Thyroid gland (tissue), 4 donors: ENCODE results near the gene CNTN5. TPM values are rescaled to one million over a fixed set of nuclear protein-coding genes. Genes with fewer than 3 reads are reported as not detected.

Source experiments
- DNase-seq, 2 donors: peaks; one replicate each; pipeline ENCODE4 v3.0.0-alpha.2; 2019
- H3K27ac ChIP-seq, 3 donors: fragments of 200-600 bp; sonication (generic); 1 replicate in 2 of 3; 2 replicates in 1 of 3; pipeline ENCODE4 v1.5.1; 2016 to 2019; ENCODE audit warnings: mild to moderate bottlenecking in 1 of 3, moderate library complexity in 1 of 3
- H3K27me3 ChIP-seq: fragments of 200-600 bp; sonication (generic); one replicate; pipeline ENCODE4 v1.5.1; 2019
- H3K36me3 ChIP-seq, 2 donors: fragments of 200-600 bp; sonication (generic); one replicate each; pipeline ENCODE4 v1.5.1; 2016 to 2019
- H3K4me1 ChIP-seq, 2 donors: fragments of 200-600 bp; sonication (generic); one replicate each; pipeline ENCODE4 v1.5.1; 2017 to 2019
- H3K4me3 ChIP-seq, 3 donors: fragments of 200-600 bp; sonication (generic); replicated peaks in 1 of 3; 1 replicate in 2 of 3; 2 replicates in 1 of 3; pipeline ENCODE4 v1.5.1; 2016; ENCODE audit warnings: mild to moderate bottlenecking in 1 of 3
- H3K9me3 ChIP-seq: fragments of 200-600 bp; sonication (generic); one replicate; pipeline ENCODE4 v1.5.1; 2017
- CTCF ChIP-seq, 6 experiments: fragments of 200-600 bp in 3 of 6; fragments of 450-650 bp in 3 of 6; sonication (generic) in 3 of 6; IDR thresholded peaks; one replicate each; pipeline ENCODE4 v1.5.1; 2016 to 2019; ENCODE audit warnings: antibody characterized with exemption in 6 of 6, mild to moderate bottlenecking in 2 of 6, inconsistent platforms in 1 of 6, moderate library complexity in 1 of 6
- POLR2A ChIP-seq, 2 donors: fragments of 450-650 bp; IDR thresholded peaks; one replicate each; pipeline ENCODE4 v1.6.1; 2017; ENCODE audit warnings: antibody characterized with exemption in 2 of 2, mild to moderate bottlenecking in 2 of 2, moderate library complexity in 1 of 2
- WGBS, 2 donors: methylation state at CpG; one replicate each; pipeline ENCODE4 v1.1.5; 2017; 5-methylcytosine and 5-hydroxymethylcytosine counted together
- intact Hi-C: fragments of 100-400 bp; cut with DNase I; formaldehyde crosslinking; loops from one replicate; pipeline ENCODE4 v1.15.1; 2023
- total RNA-seq, 4 donors: library from RNA; depleted of rRNA; stranded (reverse); fragments of >200 nt; gene quantifications; one replicate each; pipeline ENCODE4 v1.2.3, GENCODE V29; 2016

CNTN5 gene
- total RNA-seq, 4 donors from 2014 or later = 1.9 to 14.3 (median 12.0) TPM

- no peaks in the 10 kb centered on the region for H3K36me3 ChIP-seq
- 80% methylated on average over 2 of the region's 2 CpGs for WGBS, 2 donors
- intact Hi-C loops = no loop called here
- H3K4me1 ChIP-seq = no peaks in the 10 kb centered on the region
- no peaks in the 10 kb centered on the region for H3K27me3 ChIP-seq
- H3K9me3 ChIP-seq = no peaks in the 10 kb centered on the region
- DNase-seq = no peak
- no peak overlapping the region for H3K4me3 ChIP-seq
- TF ChIP-seq CTCF (IDR thresholded peaks at IDR 0.05) = no peak
- no peak for TF ChIP-seq POLR2A (IDR thresholded peaks at IDR 0.05)
- no peak overlapping the region for H3K27ac ChIP-seq
Observed at GRCh38 chr11:100203789-100204188, 1183.0 kb downstream of the CNTN5 start.

- no peaks in the 10 kb centered on the region for H3K27me3 ChIP-seq
- H3K36me3 ChIP-seq = no peaks in the 10 kb centered on the region
- H3K4me1 ChIP-seq = no peaks in the 10 kb centered on the region
- no peak overlapping the region for H3K4me3 ChIP-seq
- TF ChIP-seq POLR2A (IDR thresholded peaks at IDR 0.05) (no peak), CTCF (IDR thresholded peaks at IDR 0.05) (no peak)
- 79 to 87% methylated on average over 2 of the region's 2 CpGs for WGBS, 2 donors
- no peak for DNase-seq
- intact Hi-C loops = no loop called here
- H3K27ac ChIP-seq = no peak overlapping the region
- H3K9me3 ChIP-seq = no peaks in the 10 kb centered on the region
Observed at GRCh38 chr11:100205926-100206325, 1185.2 kb downstream of the CNTN5 start.

GRCh38 chr11:100208207-100208606, 1187.5 kb downstream of the CNTN5 start:
- Histone ChIP-seq H3K9me3 (no peaks in the 10 kb centered on the region), H3K27me3 (no peaks in the 10 kb centered on the region), H3K4me3 (no peak overlapping the region), H3K27ac (no peak overlapping the region), H3K4me1 (no peaks in the 10 kb centered on the region), H3K36me3 (no peaks in the 10 kb centered on the region)
- WGBS, 2 donors = 95 to 100% methylated on average over 2 of the region's 2 CpGs
- intact Hi-C loops = no loop called here
- TF ChIP-seq POLR2A (IDR thresholded peaks at IDR 0.05) (no peak), CTCF (IDR thresholded peaks at IDR 0.05) (no peak)
- DNase-seq = no peak

- no peaks in the 10 kb centered on the region for H3K4me1 ChIP-seq
- H3K9me3 ChIP-seq = no peaks in the 10 kb centered on the region
- TF ChIP-seq POLR2A (IDR thresholded peaks at IDR 0.05) = no peak
- TF ChIP-seq CTCF (IDR thresholded peaks at IDR 0.05) = no peak
- H3K27ac ChIP-seq = no peak overlapping the region
- DNase-seq = no peak
- H3K36me3 ChIP-seq = no peaks in the 10 kb centered on the region
- intact Hi-C loops = no loop called here
- WGBS, 2 donors = 93 to 95% methylated on average over 1 of the region's 1 CpG
- H3K27me3 ChIP-seq = no peaks in the 10 kb centered on the region
- H3K4me3 ChIP-seq = no peak overlapping the region
Observed at GRCh38 chr11:100214791-100215190, 1194.0 kb downstream of the CNTN5 start.

GRCh38 chr11:100220801-100221200, 1200.1 kb downstream of the CNTN5 start:
- DNase-seq = no peak
- Histone ChIP-seq H3K27ac (no peak overlapping the region), H3K9me3 (no peaks in the 10 kb centered on the region), H3K4me1 (no peaks in the 10 kb centered on the region), H3K4me3 (no peak overlapping the region), H3K27me3 (no peaks in the 10 kb centered on the region), H3K36me3 (no peaks in the 10 kb centered on the region)
- WGBS, 2 donors = 65 to 80% methylated on average over 3 of the region's 3 CpGs
- intact Hi-C loops = no loop called here
- TF ChIP-seq CTCF (IDR thresholded peaks at IDR 0.05) (no peak), POLR2A (IDR thresholded peaks at IDR 0.05) (no peak)
